Suprapubic skin (tissue), 4 donors: ENCODE results near the gene KCND3. TPM values are rescaled to one million over a fixed set of nuclear protein-coding genes. Genes with fewer than 3 reads are reported as not detected.

ENCODE experiments used
- DNase-seq, 2 donors: peaks; one replicate each; pipeline ENCODE4 v3.0.0-alpha.2; 2019; ENCODE audit warnings: low spot score in 2 of 2
- H3K27ac ChIP-seq: fragments of 200-600 bp; sonication (generic); one replicate; pipeline ENCODE4 v1.5.1; 2019
- H3K27me3 ChIP-seq: fragments of 200-600 bp; sonication (generic); one replicate; pipeline ENCODE4 v1.5.1; 2019
- H3K36me3 ChIP-seq: fragments of 200-600 bp; sonication (generic); one replicate; pipeline ENCODE4 v1.5.1; 2019
- H3K4me1 ChIP-seq: fragments of 200-600 bp; sonication (generic); one replicate; pipeline ENCODE4 v1.5.1; 2019
- H3K4me3 ChIP-seq: fragments of 200-600 bp; sonication (generic); one replicate; pipeline ENCODE4 v1.5.1; 2019; ENCODE audit warnings: mild to moderate bottlenecking
- H3K9me3 ChIP-seq: fragments of 200-600 bp; sonication (generic); one replicate; pipeline ENCODE4 v1.5.1; 2019
- CTCF ChIP-seq, 2 donors: fragments of 200-600 bp in 1 of 2; fragments of 450-650 bp in 1 of 2; sonication (generic) in 1 of 2; IDR thresholded peaks; one replicate each; pipeline ENCODE4 v1.5.1; 2016 to 2019; ENCODE audit warnings: antibody characterized with exemption in 2 of 2, mild to moderate bottlenecking in 1 of 2, moderate library complexity in 1 of 2
- EP300 ChIP-seq: sonication (generic); formaldehyde crosslinking; IDR thresholded peaks from one replicate; pipeline ENCODE4 v1.6.1; 2017; ENCODE audit warnings: antibody characterized with exemption
- POLR2A ChIP-seq, 2 donors: fragments of 450-650 bp; IDR thresholded peaks; one replicate each; pipeline ENCODE4 v1.6.1; 2017; ENCODE audit warnings: antibody characterized with exemption in 2 of 2, mild to moderate bottlenecking in 2 of 2, moderate library complexity in 2 of 2
- POLR2AphosphoS5 ChIP-seq, 3 donors: sonication (generic); formaldehyde crosslinking; IDR thresholded peaks; one replicate each; pipeline ENCODE4 v1.6.1; 2017; ENCODE audit warnings: antibody characterized with exemption in 3 of 3
- WGBS: methylation state at CpG from one replicate; pipeline ENCODE4 v1.1.5; 2018; 5-methylcytosine and 5-hydroxymethylcytosine counted together
- total RNA-seq, 4 donors: library from RNA; depleted of rRNA; stranded (reverse); fragments of >200 nt; gene quantifications; one replicate each; pipeline ENCODE4 v1.1.0, GENCODE V29; 2016

Gene KCND3
- total RNA-seq, 4 donors from 2014 or later = 6.8 to 11.4 (median 10.2) TPM

- Histone ChIP-seq H3K27ac (no peak overlapping the region), H3K4me3 (no peak overlapping the region), H3K36me3 (no peaks in the 10 kb centered on the region), H3K9me3 (no peaks in the 10 kb centered on the region), H3K4me1 (no peaks in the 10 kb centered on the region), H3K27me3 (no peaks in the 10 kb centered on the region)
- TF ChIP-seq CTCF (IDR thresholded peaks at IDR 0.05) (no peak), POLR2A (IDR thresholded peaks at IDR 0.05) (no peak), EP300 (no peak), POLR2AphosphoS5 (IDR thresholded peaks at IDR 0.05) (no peak)
- no peak for DNase-seq
- WGBS = 82% methylated on average over 6 of the region's 6 CpGs
Measured at GRCh38 chr1:111867868-111868440, 121.5 kb downstream of the KCND3 start.

GRCh38 chr1:111864862-111865261, 124.6 kb downstream of the KCND3 start:
- TF ChIP-seq CTCF (IDR thresholded peaks at IDR 0.05) (no peak), POLR2A (IDR thresholded peaks at IDR 0.05) (no peak)
- no peaks in the 10 kb centered on the region for H3K27me3 ChIP-seq
- no peaks in the 10 kb centered on the region for H3K4me1 ChIP-seq
- H3K36me3 ChIP-seq = no peaks in the 10 kb centered on the region
- no peak overlapping the region for H3K4me3 ChIP-seq
- 35% methylated on average over 3 of the region's 3 CpGs for WGBS
- no peaks in the 10 kb centered on the region for H3K9me3 ChIP-seq
- DNase-seq = no peak
- H3K27ac ChIP-seq = no peak overlapping the region

- Histone ChIP-seq H3K36me3 (no peaks in the 10 kb centered on the region), H3K4me3 (no peak overlapping the region), H3K27ac (no peak overlapping the region), H3K4me1 (no peaks in the 10 kb centered on the region), H3K27me3 (no peaks in the 10 kb centered on the region), H3K9me3 (no peaks in the 10 kb centered on the region)
- TF ChIP-seq POLR2AphosphoS5 (IDR thresholded peaks at IDR 0.05) = no peak
- TF ChIP-seq CTCF (IDR thresholded peaks at IDR 0.05) = no peak
- TF ChIP-seq POLR2A (IDR thresholded peaks at IDR 0.05) = no peak
- TF ChIP-seq EP300 = no peak
- 67% methylated on average over 3 of the region's 3 CpGs for WGBS
- DNase-seq = no peak
Measured at GRCh38 chr1:111863401-111863800, 126.1 kb downstream of the KCND3 start.

GRCh38 chr1:111862599-111862998, 126.9 kb downstream of the KCND3 start:
- Histone ChIP-seq H3K9me3 (no peaks in the 10 kb centered on the region), H3K36me3 (no peaks in the 10 kb centered on the region), H3K27me3 (no peaks in the 10 kb centered on the region), H3K27ac (no peak overlapping the region), H3K4me1 (no peaks in the 10 kb centered on the region), H3K4me3 (no peak overlapping the region)
- 85% methylated on average over 3 of the region's 3 CpGs for WGBS
- no peak for DNase-seq
- TF ChIP-seq EP300 (no peak), POLR2AphosphoS5 (IDR thresholded peaks at IDR 0.05) (no peak), POLR2A (IDR thresholded peaks at IDR 0.05) (no peak), CTCF (IDR thresholded peaks at IDR 0.05) (no peak)

GRCh38 chr1:111861523-111861922, 127.9 kb downstream of the KCND3 start:
- Histone ChIP-seq H3K27me3 (peaks cover 3% of the 10 kb centered on the region), H3K4me3 (no peak overlapping the region), H3K36me3 (no peaks in the 10 kb centered on the region), H3K4me1 (no peaks in the 10 kb centered on the region), H3K9me3 (no peaks in the 10 kb centered on the region), H3K27ac (no peak overlapping the region)
- WGBS = 80% methylated on average over 6 of the region's 6 CpGs
- TF ChIP-seq POLR2A (IDR thresholded peaks at IDR 0.05) = no peak
- no peak for TF ChIP-seq CTCF (IDR thresholded peaks at IDR 0.05)
- TF ChIP-seq POLR2AphosphoS5 (IDR thresholded peaks at IDR 0.05) = no peak
- TF ChIP-seq EP300 = no peak
- DNase-seq = no peak
